ENCODE measurements around the gene XPO6. TPM values are rescaled to one million over a fixed set of nuclear protein-coding genes. Genes with fewer than 3 reads are reported as not detected.

Gene XPO6
- total RNA-seq, 2 experiments from 2014 or later, result 204 to 267 TPM

Other genes starting within 250 kb of the XPO6 start
- gene GSG1L, start 148.3 kb downstream of the XPO6 start, total RNA-seq, result not detected
- gene SBK1, start 80.6 kb upstream of the XPO6 start, total RNA-seq, result 10 to 100 TPM in 1 of 2 experiments, 1 to 10 TPM in 1; 3.2 to 11.3 TPM
- gene NPIPB6, start 151.5 kb upstream of the XPO6 start, total RNA-seq, result 1 to 10 TPM; 2.0 to 4.6 TPM
- 10 to 100 TPM; 58.1 to 69.0 TPM for gene EIF3CL, start 191.9 kb upstream of the XPO6 start, total RNA-seq

Data from activated CD8-positive, alpha-beta memory T cell treated with anti-CD3 and anti-CD28 coated beads, Interleukin-2, amount 10 ng/mL, durations not matched to agents 7 days and 5 days (primary cell).